RWPE1 (cell line): ENCODE results near the gene GATM.

Source experiments
- CTCF ChIA-PET: fragments of 350-600 bp; sonication (Branson Sonifier 250); formaldehyde crosslinking; extraction: SDS; loops from one replicate; lab custom pipeline; 2021; lab: Yijun Ruan, JAX
- POLR2A ChIA-PET: fragments of 400-600 bp; formaldehyde crosslinking; extraction: SDS; loops from one replicate; lab custom pipeline; 2020; ENCODE audit warnings: antibody characterized with exemption; ENCODE audit not compliant: low non-redundant PET; lab: Yijun Ruan, JAX
- DNase-seq: peaks from one replicate; pipeline ENCODE4 v3.0.0; 2012; ENCODE audit warnings: low spot score
- H3K27ac ChIP-seq: fragments of 450-650 bp; 2 replicates; pipeline ENCODE4 v1.5.1; 2017
- TF ChIP-seq, protein P1 (sequence below): fragments of 450-650 bp; conservative IDR thresholded peaks from 2 replicates; pipeline ENCODE4 v1.5.1; 2017; ENCODE audit warnings: low read depth, mild to moderate bottlenecking

The GATM gene

DNA sequence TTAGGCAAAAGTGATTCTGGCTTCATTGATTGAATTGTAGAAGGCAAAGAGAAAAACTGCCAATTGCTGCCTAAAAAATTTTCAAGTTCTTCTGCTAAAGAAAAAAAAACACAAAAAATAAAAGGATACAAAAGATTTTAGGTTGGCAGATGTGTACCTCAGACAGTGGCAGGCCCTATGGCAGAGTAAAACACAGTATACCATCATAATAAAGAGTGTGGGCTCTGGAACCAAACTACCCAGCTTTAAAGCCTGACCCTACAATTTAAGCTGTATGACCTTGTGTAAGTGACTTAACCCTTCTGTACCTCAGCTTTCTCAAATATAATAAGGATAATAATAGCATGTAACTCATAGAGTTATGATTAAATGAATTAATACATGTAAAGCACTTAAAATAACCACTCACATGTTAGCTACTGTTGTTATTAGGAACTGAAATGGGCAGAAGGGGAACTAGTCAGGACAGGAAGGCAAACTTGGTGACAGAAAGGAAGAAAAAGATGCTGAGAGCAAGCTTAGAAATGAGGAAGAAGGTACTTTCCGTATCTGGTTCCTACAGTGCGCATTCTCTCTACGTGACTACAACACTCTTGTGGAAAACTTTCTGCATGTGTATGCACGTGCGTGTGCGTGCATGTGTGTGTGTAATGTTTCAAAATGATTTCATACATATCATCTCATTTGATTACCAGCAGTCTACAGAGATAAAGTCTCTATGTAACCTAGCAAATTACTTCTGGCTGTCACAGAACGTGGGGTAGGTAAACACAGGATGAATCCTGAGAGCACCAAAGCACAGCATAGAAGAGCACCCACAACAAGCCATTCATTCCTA, 13.6 kb upstream of the GATM start:
- CTCF ChIA-PET, result no interaction called here
- TF ChIP-seq, protein P1, sequence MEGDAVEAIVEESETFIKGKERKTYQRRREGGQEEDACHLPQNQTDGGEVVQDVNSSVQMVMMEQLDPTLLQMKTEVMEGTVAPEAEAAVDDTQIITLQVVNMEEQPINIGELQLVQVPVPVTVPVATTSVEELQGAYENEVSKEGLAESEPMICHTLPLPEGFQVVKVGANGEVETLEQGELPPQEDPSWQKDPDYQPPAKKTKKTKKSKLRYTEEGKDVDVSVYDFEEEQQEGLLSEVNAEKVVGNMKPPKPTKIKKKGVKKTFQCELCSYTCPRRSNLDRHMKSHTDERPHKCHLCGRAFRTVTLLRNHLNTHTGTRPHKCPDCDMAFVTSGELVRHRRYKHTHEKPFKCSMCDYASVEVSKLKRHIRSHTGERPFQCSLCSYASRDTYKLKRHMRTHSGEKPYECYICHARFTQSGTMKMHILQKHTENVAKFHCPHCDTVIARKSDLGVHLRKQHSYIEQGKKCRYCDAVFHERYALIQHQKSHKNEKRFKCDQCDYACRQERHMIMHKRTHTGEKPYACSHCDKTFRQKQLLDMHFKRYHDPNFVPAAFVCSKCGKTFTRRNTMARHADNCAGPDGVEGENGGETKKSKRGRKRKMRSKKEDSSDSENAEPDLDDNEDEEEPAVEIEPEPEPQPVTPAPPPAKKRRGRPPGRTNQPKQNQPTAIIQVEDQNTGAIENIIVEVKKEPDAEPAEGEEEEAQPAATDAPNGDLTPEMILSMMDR, result no peak
- DNase-seq, result no peak
- POLR2A ChIA-PET, result no interaction called here
- H3K27ac ChIP-seq, result no peak overlapping the region

DNA sequence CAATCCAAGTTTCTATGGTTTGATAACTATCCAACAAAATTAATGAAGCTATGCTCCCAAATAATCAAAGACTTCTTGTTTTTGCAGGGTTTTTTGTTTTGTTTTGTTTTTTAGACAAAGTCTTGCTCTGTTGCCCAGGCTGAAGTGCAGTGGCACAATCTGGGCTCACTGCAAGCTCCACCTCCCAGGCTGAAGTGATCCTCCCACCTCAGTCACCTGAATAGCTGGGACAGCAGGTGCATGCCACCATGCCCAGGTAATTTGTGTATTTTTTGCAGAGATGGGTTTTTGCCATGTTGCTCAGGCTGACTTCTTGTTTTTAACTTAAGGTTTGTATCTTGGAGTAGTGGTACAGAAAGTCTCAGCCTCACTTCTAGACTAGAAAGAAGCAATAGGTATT, 11.0 kb upstream of the GATM start:
- TF ChIP-seq, protein P1, result no peak
- ChIA-PET POLR2A (no interaction called here), CTCF (interaction anchor here (0.5 kb wide), 1 partner anchor 40 kb away, joined by 3 read pairs; no protein-coding TSS in a partner anchor)
- H3K27ac ChIP-seq, result no peak overlapping the region
- no peak for DNase-seq

DNA sequence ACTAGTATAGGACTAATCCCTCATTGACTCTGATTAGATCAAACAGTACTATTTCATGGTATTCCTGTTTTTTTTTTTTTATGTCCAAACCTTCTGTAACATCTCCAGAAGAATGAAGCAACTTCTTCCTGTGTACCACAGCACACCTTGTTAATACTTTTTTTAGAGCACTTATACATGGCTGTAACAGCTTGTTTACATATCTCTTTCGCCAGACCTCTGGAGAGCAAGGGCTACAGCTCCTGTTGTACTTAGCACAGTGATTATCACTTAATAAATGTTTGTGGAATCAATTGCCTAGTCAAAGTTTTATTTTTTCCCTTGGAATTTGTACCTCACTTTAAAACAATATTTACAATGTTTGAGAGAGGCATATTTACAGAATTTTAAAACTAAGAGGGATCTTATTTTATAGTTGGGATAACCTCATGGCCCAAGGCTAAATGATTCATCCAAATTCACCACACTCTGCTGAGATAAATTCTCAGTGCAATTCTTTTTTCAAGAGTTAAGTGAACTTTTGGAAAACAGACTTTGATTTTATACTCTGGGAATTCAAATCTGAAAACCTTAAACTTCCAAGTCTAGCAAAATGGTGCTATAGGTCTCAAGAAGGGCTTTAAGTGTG, 9.2 kb upstream of the GATM start:
- peak; percentile 36 for DNase-seq
- ChIA-PET CTCF (no interaction called here), POLR2A (no interaction called here)
- TF ChIP-seq, protein P1, result no peak
- H3K27ac ChIP-seq, result no peak overlapping the region

DNA sequence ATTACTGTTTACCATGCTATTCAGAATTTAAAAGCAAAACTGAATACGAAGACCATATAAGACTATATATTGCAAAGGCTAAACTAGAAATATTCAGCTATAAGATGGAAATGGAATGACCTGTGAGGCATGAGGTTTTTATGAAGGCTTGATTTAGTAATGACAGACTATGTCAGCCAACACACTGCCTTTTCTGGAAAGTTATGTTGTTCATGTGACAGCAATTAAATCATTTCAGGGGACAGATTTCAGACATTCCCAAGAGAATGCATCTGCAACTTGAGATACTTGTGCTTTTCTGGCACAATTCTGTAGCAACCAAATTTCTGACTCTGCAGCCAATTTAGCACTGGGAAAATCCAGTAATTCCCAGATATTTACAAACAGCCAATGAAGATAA, 8.6 kb upstream of the GATM start:
- no peak overlapping the region for H3K27ac ChIP-seq
- TF ChIP-seq, protein P1, result no peak
- ChIA-PET CTCF (no interaction called here), POLR2A (no interaction called here)
- DNase-seq, result no peak

DNA sequence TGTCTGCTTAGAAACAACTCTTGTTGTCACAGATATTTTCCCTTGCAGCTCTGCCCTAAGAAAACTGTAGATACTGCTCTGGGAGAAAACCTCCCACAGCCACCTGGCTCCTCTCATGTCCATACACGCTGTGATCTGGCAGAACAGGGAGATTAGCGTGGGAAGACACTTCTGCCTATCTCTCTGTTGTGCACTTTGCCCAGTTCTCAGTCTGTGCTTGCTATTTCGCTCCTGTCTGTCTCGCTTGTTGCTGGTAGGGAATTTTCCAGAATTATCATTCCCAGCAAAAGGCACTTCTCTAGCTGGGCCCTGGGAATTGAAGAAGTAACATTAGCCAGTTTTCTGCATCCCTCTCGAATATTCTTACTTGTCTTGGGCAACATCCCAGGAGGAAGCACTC, 8.1 kb upstream of the GATM start:
- POLR2A ChIA-PET, result no interaction called here
- no peak overlapping the region for H3K27ac ChIP-seq
- CTCF ChIA-PET, result interaction anchor here (0.7 kb wide), 1 partner anchor 181 kb away, joined by 3 read pairs; no protein-coding TSS in a partner anchor
- DNase-seq, result peak; percentile 30
- TF ChIP-seq, protein P1, result no peak

DNA sequence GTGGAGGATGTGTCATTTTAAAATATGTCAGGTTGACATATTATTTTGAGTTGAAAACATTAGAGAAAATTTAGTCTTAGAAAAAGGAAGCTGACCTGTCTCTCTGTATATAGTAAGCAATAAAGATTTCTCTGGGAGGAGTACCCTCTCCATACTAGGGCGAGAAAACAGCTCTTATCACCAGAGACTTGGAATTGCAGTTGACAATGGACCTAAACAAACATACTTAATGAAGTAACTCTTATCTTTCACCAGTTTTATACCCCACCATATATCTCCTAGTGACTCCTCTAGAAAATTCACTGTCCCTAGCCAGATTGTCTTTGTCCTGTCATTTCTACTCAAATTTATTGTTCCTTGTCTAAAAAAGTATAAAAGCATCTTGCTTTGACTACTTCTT, 7.2 kb upstream of the GATM start:
- DNase-seq, result no peak
- TF ChIP-seq, protein P1, result no peak
- H3K27ac ChIP-seq, result no peak overlapping the region
- ChIA-PET POLR2A (no interaction called here), CTCF (no interaction called here)
